Measurements from ENCODE around the gene DAAM2.

The DAAM2 gene

GRCh38 chr6:39818695-39819094 is 26.5 kb downstream of the DAAM2 start:
- DNase-seq (ENCODE audit: low read depth, low spot score) = no peak

GRCh38 chr6:39819228-39819627 is 27.1 kb downstream of the DAAM2 start:
- no peak for DNase-seq (ENCODE audit: low read depth, low spot score)

GRCh38 chr6:39819676-39820075 is 27.5 kb downstream of the DAAM2 start:
- DNase-seq (ENCODE audit: low read depth, low spot score) = no peak

GRCh38 chr6:39820553-39820952 is 28.4 kb downstream of the DAAM2 start:
- DNase-seq (ENCODE audit: low read depth, low spot score) = no peak

- no peak for DNase-seq (ENCODE audit: low read depth, low spot score)
Observed at GRCh38 chr6:39821046-39821740, 29.0 kb downstream of the DAAM2 start.

GRCh38 chr6:39821742-39822532 is 29.8 kb downstream of the DAAM2 start:
- peak; percentile 57 for DNase-seq (ENCODE audit: low read depth, low spot score)

GRCh38 chr6:39822846-39823815 is 31.0 kb downstream of the DAAM2 start:
- no peak for DNase-seq (ENCODE audit: low read depth, low spot score)

- peak; percentile 45 for DNase-seq (ENCODE audit: low read depth, low spot score)
Observed at GRCh38 chr6:39824030-39824926, 32.1 kb downstream of the DAAM2 start.

GRCh38 chr6:39829331-39829730 is 37.2 kb downstream of the DAAM2 start:
- no peak for DNase-seq (ENCODE audit: low read depth, low spot score)

GRCh38 chr6:39830444-39830843 is 38.3 kb downstream of the DAAM2 start:
- no peak for DNase-seq (ENCODE audit: low read depth, low spot score)

- no peak for DNase-seq (ENCODE audit: low read depth, low spot score)
Observed at GRCh38 chr6:39831701-39832100, 39.5 kb downstream of the DAAM2 start.

GRCh38 chr6:39834278-39834677 is 42.1 kb downstream of the DAAM2 start:
- DNase-seq (ENCODE audit: low read depth, low spot score) = no peak

- DNase-seq (ENCODE audit: low read depth, low spot score) = no peak
Observed at GRCh38 chr6:39834866-39835265, 42.7 kb downstream of the DAAM2 start.

- DNase-seq (ENCODE audit: low read depth, low spot score) = peak; percentile 22
Observed at GRCh38 chr6:39835821-39836295, 43.7 kb downstream of the DAAM2 start.

- no peak for DNase-seq (ENCODE audit: low read depth, low spot score)
Observed at GRCh38 chr6:39836606-39837005, 44.4 kb downstream of the DAAM2 start.

GRCh38 chr6:39839445-39839844 is 47.3 kb downstream of the DAAM2 start:
- DNase-seq (ENCODE audit: low read depth, low spot score) = no peak

- DNase-seq (ENCODE audit: low read depth, low spot score) = no peak
Observed at GRCh38 chr6:39840781-39841180, 48.6 kb downstream of the DAAM2 start.

GRCh38 chr6:39841291-39841690 is 49.1 kb downstream of the DAAM2 start:
- DNase-seq (ENCODE audit: low read depth, low spot score) = peak; percentile 26

GRCh38 chr6:39841923-39842322 is 49.7 kb downstream of the DAAM2 start:
- DNase-seq (ENCODE audit: low read depth, low spot score) = no peak

- DNase-seq (ENCODE audit: low read depth, low spot score) = no peak
Observed at GRCh38 chr6:39843305-39844020, 51.3 kb downstream of the DAAM2 start.
